GM18505 (cell line): Measurements from ENCODE around the gene CRKL.
"Not testable (repeated sequence)": the region's sequence is repeated elsewhere in the genome, so short reads cannot be mapped to it uniquely, and the experiment has no call there.

Experiments used
- ATAC-seq: cut with Tn5 transposase; IDR thresholded peaks from one replicate; pipeline ENCODE4 v1.9.1; 2021; ENCODE audit not compliant: unreplicated experiment
- POLR2A ChIP-seq: IDR thresholded peaks from 4 replicates; pipeline ENCODE4 v1.6.1; 2011; ENCODE audit warnings: borderline replicate concordance; ENCODE audit not compliant: insufficient read depth, insufficient read length; ENCODE audit errors: extremely low read depth

Gene CRKL

DNA sequence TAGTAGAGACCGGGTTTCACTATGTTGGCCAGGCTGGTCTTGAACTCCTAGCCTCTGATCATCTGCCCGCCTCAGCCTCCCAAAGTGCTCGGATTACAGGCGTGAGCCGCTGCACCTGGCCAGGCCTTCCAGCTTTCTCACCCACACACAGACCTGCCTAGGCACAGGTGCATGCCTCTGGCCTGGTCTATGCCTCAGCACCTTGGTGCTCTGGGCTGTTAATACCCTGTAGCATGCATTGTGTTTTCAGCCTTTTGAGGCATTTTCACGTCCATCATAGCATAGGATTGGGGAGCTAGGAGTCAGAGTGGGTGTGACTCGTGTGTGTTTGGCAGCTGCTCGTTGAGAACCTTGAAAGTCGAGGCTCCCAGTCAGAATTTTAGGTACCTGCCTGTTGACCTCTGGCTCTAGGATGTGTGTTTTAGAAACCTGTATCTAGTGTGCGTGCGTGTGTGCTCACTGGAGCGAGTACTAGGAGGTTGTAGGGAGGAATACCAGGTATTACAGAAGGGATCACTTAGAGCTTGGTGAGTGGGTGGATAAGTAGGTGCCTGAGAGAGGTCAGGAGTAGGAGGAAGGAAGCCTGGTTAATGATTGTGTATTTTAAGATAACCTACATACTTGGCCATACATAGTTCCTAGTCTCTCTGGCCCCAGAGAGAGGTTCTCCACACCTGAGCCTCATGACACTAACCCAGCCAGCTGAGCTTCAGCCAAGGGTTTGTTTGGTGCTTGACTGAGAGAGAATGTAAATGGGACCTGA is 20.0 kb downstream of the CRKL start:
- ATAC-seq: no peak
- no peak for TF ChIP-seq POLR2A

DNA sequence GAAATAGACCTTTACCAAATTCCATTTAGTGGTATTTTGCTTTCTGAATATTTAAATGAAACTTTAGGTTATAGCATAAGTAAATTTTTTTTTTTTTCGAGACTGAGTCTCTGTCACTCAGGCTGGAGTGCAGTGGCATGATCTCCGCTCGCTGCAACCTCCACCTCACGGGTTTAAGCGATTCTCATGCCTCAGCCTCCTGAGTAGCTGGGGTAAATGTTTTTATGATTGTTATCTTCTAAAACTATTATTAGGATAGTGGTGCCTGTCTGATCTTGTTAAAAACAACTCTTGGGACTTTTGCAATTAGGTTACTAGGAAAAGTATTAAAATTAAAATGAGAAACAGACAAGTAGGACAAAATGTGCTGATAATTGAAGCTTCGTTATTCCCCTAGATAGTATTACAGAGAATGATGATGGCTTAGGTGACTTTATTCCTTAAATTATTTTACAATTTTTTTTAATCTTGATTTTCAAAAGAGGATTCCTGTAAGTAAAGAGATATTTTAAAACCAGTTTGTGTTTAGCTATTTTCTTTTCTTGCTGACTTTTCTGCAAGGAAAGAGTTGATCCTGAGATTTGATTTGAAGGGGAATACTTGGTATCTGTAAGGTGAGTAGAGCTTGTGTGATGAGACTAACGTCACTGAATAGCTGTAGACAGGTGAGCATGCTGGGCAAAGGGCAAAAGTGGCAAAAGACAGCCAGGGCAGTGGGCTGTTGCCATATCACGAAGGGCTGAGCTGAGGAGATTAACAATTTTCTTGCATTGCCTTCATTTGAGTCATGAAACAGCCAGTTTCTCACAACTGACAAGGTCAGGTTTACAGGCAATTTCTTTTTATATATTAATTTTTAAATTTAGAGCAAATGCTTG is 20.8 kb downstream of the CRKL start:
- no peak for TF ChIP-seq POLR2A

DNA sequence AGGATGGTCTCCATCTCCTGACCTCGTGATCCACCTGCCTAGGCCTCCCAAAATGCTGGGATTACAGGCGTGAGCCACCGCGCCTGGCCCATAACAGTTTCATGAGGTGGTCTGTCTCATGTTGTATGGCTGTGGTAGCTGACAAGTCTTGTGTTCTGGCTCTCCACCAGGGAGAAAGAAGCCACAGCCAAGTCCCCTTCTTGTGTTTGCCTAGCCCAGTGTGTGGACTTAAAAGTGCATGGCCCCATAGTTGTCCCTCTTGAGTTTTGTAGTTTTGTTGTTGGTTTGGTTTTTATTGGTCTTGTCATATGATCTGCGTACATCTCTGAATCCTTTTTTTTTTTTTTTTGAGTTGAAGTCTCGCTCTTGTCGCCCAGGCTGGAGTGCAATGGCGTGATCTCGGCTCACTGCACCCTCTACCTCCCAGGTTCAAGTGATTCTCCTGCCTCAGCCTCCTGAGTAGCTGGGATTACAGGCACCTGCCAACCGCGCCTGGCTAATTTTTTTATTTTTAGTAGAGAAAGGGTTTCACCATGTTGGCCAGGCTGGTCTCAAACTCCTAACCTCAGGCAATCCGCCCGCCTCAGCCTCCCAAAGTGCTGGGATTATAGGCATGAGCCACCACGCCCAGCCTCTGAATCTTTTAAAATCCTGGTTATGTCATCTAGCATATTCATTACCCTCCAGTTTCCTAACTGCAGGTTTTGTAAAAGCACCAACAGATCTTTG is 22.4 kb downstream of the CRKL start:
- ATAC-seq: not testable (repeated sequence)

More for the DNA sequence above, 20.8 kb downstream of the CRKL start:
- ATAC-seq: no peak

- no peak for ATAC-seq
- TF ChIP-seq POLR2A: no peak
Observed at GRCh38 chr22:20940186-20940651, 23.0 kb downstream of the CRKL start.

- ATAC-seq: no peak
- TF ChIP-seq POLR2A: no peak
Observed at GRCh38 chr22:20940904-20941385, 23.7 kb downstream of the CRKL start.

GRCh38 chr22:20942203-20942902 is 25.1 kb downstream of the CRKL start:
- ATAC-seq: not testable (repeated sequence)

DNA sequence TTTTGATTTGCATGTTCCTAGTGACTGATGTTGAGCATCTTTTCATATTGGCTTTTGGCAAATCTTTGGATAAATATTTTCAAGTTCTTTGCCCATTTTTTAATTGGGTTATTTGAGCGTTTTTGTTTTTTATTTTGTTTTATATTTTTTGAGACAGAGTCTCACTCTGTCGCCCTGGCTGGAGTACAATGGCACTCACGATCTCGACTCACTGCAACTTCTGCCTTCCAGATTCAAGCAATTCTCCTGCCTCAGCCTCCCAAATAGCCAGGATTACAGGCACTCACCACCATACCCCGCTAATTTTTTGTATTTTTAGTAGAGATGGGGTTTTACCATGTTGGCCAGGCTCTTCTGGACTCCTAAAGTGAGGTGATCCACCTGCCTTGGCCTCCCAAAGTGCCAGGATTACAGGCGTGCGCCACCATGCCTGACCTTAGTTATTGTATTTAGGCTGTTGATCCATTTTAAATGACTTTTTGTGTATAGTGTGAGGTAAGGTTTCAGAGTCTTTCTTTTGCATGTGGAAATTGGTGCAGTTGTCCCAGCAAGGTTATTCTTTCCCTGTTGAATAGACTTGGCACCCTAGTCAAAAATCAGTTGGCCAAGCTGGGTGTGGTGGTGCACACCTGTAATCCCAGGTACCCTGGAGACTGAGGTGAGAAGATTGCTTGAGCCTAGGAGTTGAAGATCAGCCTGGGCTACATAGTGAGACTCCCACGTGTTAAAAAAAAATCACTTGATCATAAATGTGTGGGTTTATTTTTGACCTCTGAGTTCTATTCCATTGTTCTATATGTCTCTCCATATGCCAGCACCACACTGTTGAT is 26.1 kb downstream of the CRKL start:
- no peak for ATAC-seq
- TF ChIP-seq POLR2A: no peak

DNA sequence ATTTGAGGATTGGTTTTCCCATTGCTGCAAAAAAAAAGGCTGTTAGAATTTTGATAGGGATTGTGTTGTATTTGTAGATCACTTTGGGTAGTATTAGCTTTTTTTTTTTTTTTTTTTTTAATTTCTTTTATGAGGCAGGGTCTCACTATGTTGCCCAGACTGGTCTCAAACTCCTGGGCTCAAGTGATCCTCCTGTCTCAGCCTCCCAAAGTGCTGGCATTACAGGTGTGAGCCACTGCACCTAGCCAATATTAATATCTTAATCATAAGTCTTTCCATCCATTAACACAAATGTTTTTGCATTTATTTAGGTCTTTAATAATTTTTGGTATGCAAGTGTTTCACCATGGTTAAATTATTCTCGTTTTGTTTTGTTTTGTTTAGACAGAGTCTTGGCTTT is 26.8 kb downstream of the CRKL start:
- TF ChIP-seq POLR2A: no peak
- ATAC-seq: no peak

DNA sequence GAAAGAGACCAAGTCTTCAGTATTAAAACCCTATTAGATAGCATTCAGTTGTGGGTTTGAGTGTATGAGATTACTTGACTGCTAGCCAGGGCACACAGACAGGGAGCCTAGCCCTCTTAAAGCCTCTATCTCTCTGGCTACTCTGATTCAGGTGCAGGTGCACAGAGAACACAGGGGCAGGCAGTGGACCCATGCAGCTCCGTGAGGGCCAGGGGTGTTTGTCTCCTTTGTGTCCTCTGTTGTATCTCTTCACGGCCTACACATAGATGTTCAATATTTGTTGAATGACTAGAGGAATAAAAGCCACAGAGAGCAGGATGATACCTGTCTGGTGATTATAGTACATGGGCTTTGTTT is 28.3 kb downstream of the CRKL start:
- TF ChIP-seq POLR2A: no peak
- no peak for ATAC-seq

DNA sequence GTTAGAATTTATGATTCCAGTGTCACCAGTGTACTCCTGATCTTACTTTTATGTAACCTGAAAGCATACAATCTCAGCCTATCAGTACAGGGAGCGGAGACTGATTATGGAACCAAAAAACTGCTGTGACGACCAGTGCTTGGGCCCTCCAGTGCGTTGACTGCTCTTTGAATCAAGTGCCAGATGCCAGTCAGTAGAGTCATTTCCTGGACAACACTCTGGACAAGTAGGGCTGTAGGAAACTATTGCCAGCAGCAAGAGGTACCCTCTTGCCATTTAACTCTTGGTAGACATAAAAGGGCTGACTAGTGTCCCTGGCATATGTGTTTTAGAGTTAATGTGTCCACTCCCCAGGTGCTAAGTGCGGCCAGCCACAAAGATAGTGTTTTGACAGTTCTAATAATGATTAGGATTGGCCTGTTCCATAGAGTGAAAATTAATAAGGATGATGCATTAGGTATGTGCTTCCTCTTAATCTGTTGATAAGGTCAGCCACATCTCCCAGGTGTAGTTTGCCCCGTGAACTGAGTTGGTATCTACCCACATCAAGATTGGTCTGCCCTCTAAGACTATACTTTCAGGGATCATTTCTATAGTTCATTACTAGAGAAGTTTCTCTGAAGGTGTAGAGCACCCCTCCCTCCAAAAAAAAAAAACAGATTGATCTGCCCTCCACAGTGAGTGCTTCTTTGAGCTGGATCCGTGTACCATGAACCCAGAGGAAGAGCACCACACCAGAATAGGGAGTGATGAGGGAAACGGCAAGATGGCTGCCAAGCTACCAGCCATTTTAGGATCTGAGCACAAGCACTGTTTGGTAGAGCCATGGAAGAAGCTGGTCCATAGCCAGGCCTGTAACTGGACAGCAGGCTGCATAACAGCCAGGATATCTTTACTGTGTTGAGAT is 29.1 kb downstream of the CRKL start:
- no peak for TF ChIP-seq POLR2A
- ATAC-seq: no peak

- no peak for TF ChIP-seq POLR2A
- ATAC-seq: no peak
Observed at GRCh38 chr22:20946991-20947390, 29.8 kb downstream of the CRKL start.

- no peak for TF ChIP-seq POLR2A
- ATAC-seq: no peak
Observed at GRCh38 chr22:20948450-20948849, 31.2 kb downstream of the CRKL start.

- no peak for ATAC-seq
- no peak for TF ChIP-seq POLR2A
Observed at GRCh38 chr22:20948989-20949388, 31.8 kb downstream of the CRKL start.
